Astrocyte of the cerebellum (primary cell): ENCODE measurements around the gene PPP1R18.
"Not testable (repeated sequence)": the region's sequence is repeated elsewhere in the genome, so short reads cannot be mapped to it uniquely, and the experiment has no call there.

Experiments
- DNase-seq: peaks from one replicate; pipeline ENCODE4 v3.0.0-alpha.2; 2011; ENCODE audit warnings: low read depth
- H3K4me3 ChIP-seq: 2 replicates; pipeline ENCODE4 v1.5.1; 2011; ENCODE audit warnings: mild to moderate bottlenecking, low read depth, low read length, moderate library complexity
- CTCF ChIP-seq: IDR thresholded peaks from 2 replicates; pipeline ENCODE4 v1.5.1; 2012; ENCODE audit warnings: low read length, low read depth, moderate library complexity, mild to moderate bottlenecking; ENCODE audit errors: missing control alignments
- in situ Hi-C: cut with HindIII; loops from 2 replicates; pipeline ENCODE4 v1.10.0; 2017; ENCODE audit warnings: low sequenced_read_pairs

Gene PPP1R18

GRCh38 chr6:30672445-30673253 lies 13.8 kb downstream of the PPP1R18 start, which contains the start of gene DHX16:
TSS of gene DHX16 (minus strand) at chr6:30673006. CDS start at chr6:30672841, 165 bp downstream.
- peak; percentile 93 for TF ChIP-seq CTCF
- peak within 1 kb of the TSS; percentile 93 for H3K4me3 ChIP-seq
- peak; percentile 98 for DNase-seq
- in situ Hi-C loops: no loop called here

- DNase-seq: no peak
- no peak overlapping the region for H3K4me3 ChIP-seq
- in situ Hi-C loops: no loop called here
- TF ChIP-seq CTCF: peak; percentile 39
These were observed 15.5 kb downstream of the PPP1R18 start for GRCh38 chr6:30670760-30671527.

GRCh38 chr6:30666300-30666699 lies 20.1 kb downstream of the PPP1R18 start:
- DNase-seq, H3K4me3 ChIP-seq, in situ Hi-C loops: not testable (repeated sequence)

GRCh38 chr6:30664994-30665767 lies 21.3 kb downstream of the PPP1R18 start:
- TF ChIP-seq CTCF: no peak
- in situ Hi-C loops: no loop called here
- no peak overlapping the region for H3K4me3 ChIP-seq
- DNase-seq: no peak

- in situ Hi-C loops, H3K4me3 ChIP-seq, DNase-seq: not testable (repeated sequence)
These were observed 28.5 kb downstream of the PPP1R18 start for GRCh38 chr6:30657922-30658321.

- H3K4me3 ChIP-seq: no peak overlapping the region
- no peak for TF ChIP-seq CTCF
- no peak for DNase-seq
- in situ Hi-C loops: no loop called here
These were observed 29.0 kb downstream of the PPP1R18 start for GRCh38 chr6:30657454-30657853.

GRCh38 chr6:30656513-30656912 lies 29.9 kb downstream of the PPP1R18 start:
- no peak for TF ChIP-seq CTCF
- no peak for DNase-seq
- H3K4me3 ChIP-seq: no peak overlapping the region
- in situ Hi-C loops: no loop called here
